ENCODE results near the gene TMEM116. TPM values are rescaled to one million over a fixed set of nuclear protein-coding genes. Genes with fewer than 3 reads are reported as not detected.
A peak's percentile ranks its signal among the peaks of the same experiment; 100 is the strongest.

TMEM116 gene
- total and polyA plus RNA-seq, 2 of the 4 experiments (the other 2 are of a cell fraction) = 5.5 to 8.4 TPM

- 80% methylated on average over 3 of the region's 9 CpGs; no CpG with 5 or more reads in 1 of the 2 experiments for WGBS, 2 experiments (ENCODE audit: extremely low coverage in 2 of 2, insufficient read length in 1 of 2)
- peaks cover 6% of the 10 kb centered on the region; the same call in 1 of the 2 replicates for H3K9me1 ChIP-seq (ENCODE audit: insufficient read depth, low read length)
- no peak overlapping the region for H2AFZ ChIP-seq (replicated peaks; ENCODE audit: low read length, poor library complexity)
- H4K20me1 ChIP-seq (ENCODE audit: insufficient read depth, low read length) = no peaks in the 10 kb centered on the region
- no peak overlapping the region for H3K14ac ChIP-seq (replicated peaks; ENCODE audit: low read depth, low read length)
- H3K9me3 ChIP-seq (ENCODE audit: control insufficient read depth, insufficient read depth, low read length) = no peaks in the 10 kb centered on the region
- H2BK20ac ChIP-seq (ENCODE audit: low read depth, low read length) = no peak overlapping the region
- in situ Hi-C loops (cut with MboI; ENCODE audit: low sequenced_read_pairs) (no loop called here), dilution Hi-C loops (cut with HindIII; ENCODE audit: low sequenced_read_pairs, unreplicated experiment) (no loop called here), intact Hi-C loops (cut with micrococcal nuclease) (no loop called here)
- no peak overlapping the region for H3K23ac ChIP-seq (ENCODE audit: low read depth, low read length)
- TF ChIP-seq NFE2L2 (IDR thresholded peaks at IDR 0.05; ENCODE audit: low read depth, low read length) (no peak), MAZ (IDR thresholded peaks at IDR 0.05; ENCODE audit: borderline replicate concordance, low read depth, low read length) (no peak)
- H3K4ac ChIP-seq (ENCODE audit: low read depth, low read length) = no peak overlapping the region
- H3K27me3 ChIP-seq (ENCODE audit: control insufficient read depth, insufficient read depth, low read length) = no peaks in the 10 kb centered on the region
- H3K4me3 ChIP-seq (ENCODE audit: insufficient read depth, low read depth, low read length) = no peak overlapping the region
- H2BK15ac ChIP-seq (ENCODE audit: low read depth, low read length) = no peak overlapping the region
- BruUV-seq (replicated peaks) = no TSS peak
- no peak overlapping the region for H3K56ac ChIP-seq (ENCODE audit: extremely low read depth, insufficient read depth, low read length)
- H4K91ac ChIP-seq (ENCODE audit: insufficient read depth, low read depth, low read length) = no peak overlapping the region
- no peaks in the 10 kb centered on the region for H3K36me3 ChIP-seq (ENCODE audit: control insufficient read depth, insufficient read depth, low read length)
- no peak overlapping the region for H4K5ac ChIP-seq (ENCODE audit: low read depth, low read length)
- DNase-seq (peak; percentile 50), ATAC-seq (ENCODE audit: low read depth) (no peak)
- POLR2A ChIA-PET (ENCODE audit: unreplicated experiment) = no interaction called here
- H4K8ac ChIP-seq (ENCODE audit: low read depth in 2 of 2, low read length in 2 of 2) = no peak overlapping the region
- peaks cover 5% of the 10 kb centered on the region for H3K4me1 ChIP-seq (ENCODE audit: control insufficient read depth, insufficient read depth, low read length)
- H2AK9ac ChIP-seq (replicated peaks; ENCODE audit: low read depth, low read length, poor library complexity) = no peak overlapping the region
- H2BK5ac ChIP-seq (ENCODE audit: low read depth, low read length, poor library complexity, severe bottlenecking) = no peak overlapping the region
- H3K79me1 ChIP-seq (ENCODE audit: low read depth in 1 of 2, low read length in 2 of 2) = peaks cover 9 to 26% of the 10 kb centered on the region in 2 experiments
- H3K18ac ChIP-seq (ENCODE audit: low read depth, low read length) = no peak overlapping the region
- H3K9ac ChIP-seq (ENCODE audit: low read depth, low read length) = no peak overlapping the region
- no peak overlapping the region for H3K27ac ChIP-seq (ENCODE audit: insufficient read depth, low read length)
- no peak overlapping the region for H2AK5ac ChIP-seq (ENCODE audit: low read depth, low read length)
- no peak overlapping the region for H2BK120ac ChIP-seq (ENCODE audit: low read depth, low read length)
- CTCF ChIA-PET = no interaction called here
- H3K4me2 ChIP-seq (ENCODE audit: low read depth, low read length) = no peak overlapping the region
These were observed 5.0 kb downstream of the TMEM116 start for GRCh38 chr12:112007945-112008344.
